PC-9 (cell line): Measurements from ENCODE around the gene OSM.

Source experiments
- CTCF ChIP-seq: fragments of 200-600 bp; sonication (generic); conservative IDR thresholded peaks from 2 replicates; pipeline ENCODE4 v1.6.1; 2017; ENCODE audit warnings: mixed run types, antibody characterized with exemption, mild to moderate bottlenecking, moderate library complexity
- EZH2 ChIP-seq: fragments of 200-600 bp; sonication (generic); IDR thresholded peaks from 2 replicates; pipeline ENCODE4 v1.8.0; 2017; ENCODE audit warnings: antibody characterized with exemption, low read depth

DNA sequence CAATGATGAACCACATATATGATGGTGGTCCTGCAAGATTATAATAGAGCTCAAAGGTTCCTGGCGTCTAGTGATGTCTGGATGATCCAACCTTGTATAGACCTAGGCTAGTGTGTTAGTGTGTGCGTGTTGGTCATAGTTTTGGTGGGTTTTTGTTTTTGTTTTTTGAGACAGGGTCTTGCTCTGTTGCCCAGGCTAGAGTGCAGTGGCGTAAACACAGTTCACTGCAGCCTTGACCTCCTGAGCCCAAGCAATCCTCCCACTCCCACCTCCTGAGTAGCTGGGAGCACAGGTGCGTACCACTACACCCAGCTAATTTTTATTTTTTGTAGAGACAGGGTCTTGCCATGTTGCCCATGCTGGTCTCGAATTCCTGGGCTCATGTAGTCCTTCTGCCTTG lies 13.3 kb upstream of the OSM start:
- TF ChIP-seq CTCF (no peak), EZH2 (no peak)
